Cortex of kidney (tissue), 1 donor: ENCODE results near the gene BLOC1S4.

Experiments used
- DNase-seq: peaks from one replicate; lab custom pipeline; 2025; lab: John Stamatoyannopoulos, UW

BLOC1S4 gene

DNA sequence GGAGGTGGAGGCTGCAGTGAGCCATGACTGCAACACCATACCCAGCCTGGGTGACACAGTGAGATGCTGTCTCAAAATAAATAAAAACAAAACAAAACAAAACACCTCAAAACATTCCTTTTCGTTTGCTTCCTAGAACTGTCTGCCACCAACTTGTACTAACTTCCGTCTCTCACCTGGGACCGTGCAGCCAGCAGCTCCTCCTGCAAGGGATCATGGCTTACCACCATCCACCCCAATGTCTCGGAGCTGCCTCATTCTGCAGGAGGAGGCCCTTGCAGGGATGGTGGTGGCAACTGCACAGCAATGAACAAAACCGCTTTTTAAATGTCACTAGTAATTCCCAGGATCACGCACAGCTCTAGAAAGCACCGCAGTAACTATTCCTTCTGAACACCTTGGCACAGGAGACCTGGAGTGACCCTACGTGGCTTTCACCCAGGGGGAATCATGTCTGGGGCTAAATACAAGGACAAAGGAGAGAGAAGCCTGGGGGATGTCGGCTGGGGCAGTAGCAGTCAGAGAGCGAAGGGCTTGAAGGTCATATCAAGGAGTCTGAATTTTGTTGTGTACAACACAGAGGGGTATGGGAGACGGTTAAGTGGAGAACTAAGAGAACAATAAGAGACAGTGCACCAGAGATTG is 49.1 kb downstream of the BLOC1S4 start:
- no peak for DNase-seq

DNA sequence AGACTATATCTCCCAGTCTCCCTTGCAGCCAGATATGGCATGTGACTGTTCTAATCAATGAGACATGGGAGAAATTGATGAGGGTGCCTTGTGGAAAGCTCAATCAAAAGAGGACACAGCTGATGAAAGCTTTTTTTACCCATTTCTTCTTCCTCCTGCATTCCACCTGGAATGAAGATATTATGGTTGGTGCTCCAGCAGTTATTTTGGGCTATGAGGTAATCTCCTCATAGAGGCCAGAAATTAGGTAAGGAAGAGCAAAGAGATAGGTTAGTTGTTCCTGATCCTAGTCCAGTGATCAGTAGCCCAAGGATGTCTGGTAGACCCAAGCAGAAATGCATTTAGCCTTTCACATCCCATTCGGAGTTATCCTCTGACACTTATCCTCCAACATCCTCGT is 49.7 kb downstream of the BLOC1S4 start:
- no peak for DNase-seq
